T-cell (primary cell): ENCODE data around the gene SSBP2. TPM values are rescaled to one million over a fixed set of nuclear protein-coding genes. Genes with fewer than 3 reads are reported as not detected.

Experiments used
- ATAC-seq, 4 experiments: fragments of 200-7000 bp in 3 of 4; fragments of 150-1000 bp in 1 of 4; cut with Tn5 transposase; replicated peaks in 1 of 4; 1 replicate in 3 of 4; 2 replicates in 1 of 4; pipeline ENCODE4 v1.10.0; 2021; ENCODE audit warnings: moderate library complexity in 3 of 4, mild to moderate bottlenecking in 2 of 4, moderate number of reproducible peaks in 1 of 4
- CTCF ChIA-PET, 2 donors: fragments of 300-600 bp; sonication (Branson Sonifier 250); formaldehyde crosslinking; loops; one replicate each; lab custom pipeline; 2022; ENCODE audit warnings: antibody characterized with exemption in 2 of 2; lab: Charles Lee
- POLR2A ChIA-PET, 2 donors: fragments of 300-600 bp; sonication (Branson Sonifier 250); formaldehyde crosslinking; loops; one replicate each; lab custom pipeline; 2022; ENCODE audit warnings: antibody characterized with exemption in 2 of 2; lab: Charles Lee
- DNase-seq, 35 experiments: peaks; one replicate each; pipeline versions ENCODE4 v3.0.0 to v3.0.0-alpha.2; 2013 to 2023
- H3K27ac ChIP-seq: one replicate; pipeline ENCODE4 v1.5.1; 2013; ENCODE audit warnings: low read length
- H3K27me3 ChIP-seq, 2 experiments: replicated peaks in 1 of 2; 1 replicate in 1 of 2; 2 replicates in 1 of 2; pipeline versions ENCODE4 v1.6.1 to v1.7.0; 2013; ENCODE audit warnings: low read length in 1 of 2, mixed read lengths in 1 of 2; ENCODE audit not compliant: control insufficient read depth in 2 of 2, insufficient read depth in 2 of 2; ENCODE audit errors: extremely low read depth in 1 of 2
- H3K36me3 ChIP-seq, 2 donors: 1 replicate in 1 of 2; 2 replicates in 1 of 2; pipeline versions ENCODE4 v1.6.1 to v1.7.0; 2013; ENCODE audit warnings: low read length in 1 of 2; ENCODE audit not compliant: control insufficient read depth in 2 of 2, insufficient read depth in 1 of 2; ENCODE audit errors: extremely low read depth in 1 of 2
- H3K4me1 ChIP-seq, 2 experiments: 1 replicate in 1 of 2; 2 replicates in 1 of 2; pipeline versions ENCODE4 v1.6.1 to v1.7.0; 2013; ENCODE audit warnings: low read length in 2 of 2, mixed read lengths in 1 of 2; ENCODE audit not compliant: insufficient read depth in 2 of 2, control insufficient read depth in 1 of 2; ENCODE audit errors: extremely low read depth in 1 of 2
- H3K4me3 ChIP-seq, 2 donors: 1 replicate in 1 of 2; 2 replicates in 1 of 2; pipeline versions ENCODE4 v1.5.1 to v1.7.0; 2013; ENCODE audit warnings: mild to moderate bottlenecking in 2 of 2, low read length in 1 of 2, moderate library complexity in 1 of 2; ENCODE audit not compliant: control insufficient read depth in 1 of 2; ENCODE audit errors: extremely low read depth in 1 of 2
- H3K9me3 ChIP-seq: 2 replicates; pipeline ENCODE4 v1.7.0; 2013
- H3K27ac Mint-ChIP-seq, 2 donors: one replicate each; pipeline ENCODE4 v1.8.0; 2020 to 2021; ENCODE audit warnings: mild to moderate bottlenecking in 2 of 2, mixed read lengths in 2 of 2
- H3K27me3 Mint-ChIP-seq, 2 donors: one replicate each; pipeline ENCODE4 v1.8.0; 2021 to 2022; ENCODE audit warnings: mixed read lengths in 2 of 2
- H3K36me3 Mint-ChIP-seq: one replicate; pipeline ENCODE4 v1.8.0; 2021; ENCODE audit warnings: mixed read lengths
- H3K4me1 Mint-ChIP-seq, 3 donors: one replicate each; pipeline ENCODE4 v1.8.0; 2020 to 2022; ENCODE audit warnings: mixed read lengths in 3 of 3, mild to moderate bottlenecking in 1 of 3
- H3K4me3 Mint-ChIP-seq, 3 donors: one replicate each; pipeline ENCODE4 v1.8.0; 2020 to 2022; ENCODE audit warnings: mild to moderate bottlenecking in 3 of 3, mixed read lengths in 3 of 3, moderate library complexity in 3 of 3
- H3K9me3 Mint-ChIP-seq, 3 donors: one replicate each; pipeline ENCODE4 v1.8.0; 2020 to 2022; ENCODE audit warnings: mixed read lengths in 3 of 3
- WGBS: methylation state at CpG from one replicate; pipeline ENCODE4 v1.1.5; 2013; ENCODE audit warnings: missing lambda C conversion rate; ENCODE audit not compliant: insufficient coverage; 5-methylcytosine and 5-hydroxymethylcytosine counted together
- total RNA-seq, 35 experiments: library from RNA in 6 of 35; stranded (reverse) in 6 of 35; fragments of 120-200 nt in 1 of 35; gene quantifications; one replicate each; pipeline versions ENCODE4 v1.2.1 to v1.2.4 and lab custom pipeline; 2013 to 2026

Gene SSBP2
- total RNA-seq, 5 donors from 2014 or later (not counting 1 experiment from before 2014, with no cell fraction given): 31.1 to 44.9 (median 35.8) TPM

DNA sequence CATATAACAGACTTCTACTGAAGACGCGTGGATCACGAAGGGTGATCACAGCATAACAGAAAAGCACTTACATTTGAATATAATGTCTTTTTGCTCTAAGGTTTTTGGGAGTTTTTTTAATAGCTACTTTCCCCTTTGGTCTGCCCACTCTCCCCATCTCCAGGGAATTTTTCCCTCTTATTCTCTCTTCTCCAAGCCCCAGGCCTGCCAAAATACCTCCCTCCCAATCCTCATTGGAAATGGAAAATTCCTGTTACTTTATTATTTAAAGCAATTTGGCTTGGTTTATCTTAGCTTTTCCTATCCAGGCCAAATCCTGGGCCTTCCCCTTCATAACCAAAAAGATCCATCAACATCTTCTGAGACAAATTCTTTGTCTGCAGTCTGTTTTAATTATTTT lies 22.3 kb upstream of the SSBP2 start:
- H3K27ac ChIP-seq: no peak overlapping the region
- no peak for ATAC-seq
- no peak overlapping the region for H3K27ac Mint-ChIP-seq

DNA sequence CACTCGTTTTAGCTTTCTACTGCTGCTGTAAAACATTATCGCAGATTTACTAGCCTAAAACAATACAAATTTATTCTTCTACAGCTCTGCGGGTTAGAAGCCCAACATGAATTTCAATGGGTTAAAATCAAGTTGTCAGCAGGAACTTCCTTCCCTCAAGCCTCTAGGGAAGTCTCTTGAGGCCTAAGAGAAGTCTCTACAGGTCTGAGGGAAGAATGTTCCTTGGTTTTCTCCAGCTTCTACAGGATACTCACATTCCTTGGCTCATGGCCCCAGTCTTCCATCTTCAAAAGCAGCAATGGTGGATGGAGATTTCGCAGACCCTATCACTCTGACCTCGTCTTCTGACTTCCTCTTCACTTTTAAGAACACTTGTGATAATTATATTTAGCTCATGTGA lies 21.6 kb upstream of the SSBP2 start:
- no peak overlapping the region for H3K27ac ChIP-seq
- no peak overlapping the region for H3K4me3 Mint-ChIP-seq
- H3K27ac Mint-ChIP-seq: no peak overlapping the region
- no peak overlapping the region for H3K4me3 ChIP-seq
- no peaks in the 10 kb centered on the region for H3K36me3 ChIP-seq
- H3K9me3 ChIP-seq: no peaks in the 10 kb centered on the region
- no peak for DNase-seq
- H3K27me3 ChIP-seq: no peaks in the 10 kb centered on the region
- no CpG with 5 or more reads among the region's 5 CpGs for WGBS
- CTCF ChIA-PET: no interaction called here
- peaks cover 0 to 2% (median 1%) of the 10 kb centered on the region in 3 donors for H3K4me1 Mint-ChIP-seq
- POLR2A ChIA-PET: interaction anchor here in 1 of 2 donors (1.0 kb wide), 1 partner anchor 63 kb away, joined by 3 read pairs; no protein-coding TSS in a partner anchor
- H3K36me3 Mint-ChIP-seq: no peaks in the 10 kb centered on the region
- H3K9me3 Mint-ChIP-seq: peaks cover 0 to 3% (median 0%) of the 10 kb centered on the region in 3 donors
- ATAC-seq: no peak
- peaks cover 5% of the 10 kb centered on the region in 2 donors for H3K27me3 Mint-ChIP-seq
- H3K4me1 ChIP-seq: no peaks in the 10 kb centered on the region

More for the DNA sequence above, 22.3 kb upstream of the SSBP2 start:
- H3K9me3 ChIP-seq: no peaks in the 10 kb centered on the region
- H3K27me3 Mint-ChIP-seq: peaks cover 5% of the 10 kb centered on the region in 2 donors
- DNase-seq: no peak
- POLR2A ChIA-PET: no interaction called here
- WGBS: no CpG with 5 or more reads among the region's 3 CpGs
- CTCF ChIA-PET: no interaction called here
- no peaks in the 10 kb centered on the region for H3K27me3 ChIP-seq
- H3K36me3 Mint-ChIP-seq: no peaks in the 10 kb centered on the region
- H3K4me3 ChIP-seq: no peak overlapping the region
- peaks cover 2 to 4% (median 4%) of the 10 kb centered on the region in 3 donors for H3K4me1 Mint-ChIP-seq
- no peaks in the 10 kb centered on the region for H3K36me3 ChIP-seq
- peaks cover 0 to 2% of the 10 kb centered on the region in 2 experiments for H3K4me1 ChIP-seq
- peaks cover 0 to 3% (median under 1%) of the 10 kb centered on the region in 3 donors for H3K9me3 Mint-ChIP-seq
- no peak overlapping the region for H3K4me3 Mint-ChIP-seq

DNA sequence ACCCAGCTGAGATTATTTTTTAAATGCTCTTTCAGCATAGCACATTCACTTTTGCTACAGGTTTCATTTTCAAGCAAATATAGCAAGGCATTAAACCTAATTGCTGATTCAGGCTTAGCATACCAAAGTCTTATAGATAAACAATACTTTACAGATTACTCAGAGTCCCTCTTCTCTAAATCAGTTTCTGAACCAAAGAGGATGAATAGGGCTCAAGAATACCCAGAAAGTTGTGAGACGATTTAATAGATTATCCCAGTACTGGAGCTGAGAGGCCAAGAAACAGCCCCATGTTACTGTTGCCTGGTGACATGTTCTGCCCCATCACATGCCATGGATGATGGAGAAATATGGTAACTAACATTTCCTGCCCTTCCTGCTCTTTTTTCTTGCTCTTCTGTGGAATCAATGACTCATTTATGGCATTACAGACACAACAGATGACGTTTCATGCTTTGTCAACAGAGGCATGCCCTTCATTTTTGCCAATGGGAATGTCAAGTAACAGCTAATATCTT lies 18.1 kb upstream of the SSBP2 start:
- ChIA-PET POLR2A (no interaction called here), CTCF (no interaction called here)
- Histone ChIP-seq H3K27me3 (no peaks in the 10 kb centered on the region), H3K27ac (no peak overlapping the region), H3K9me3 (no peaks in the 10 kb centered on the region), H3K36me3 (no peaks in the 10 kb centered on the region), H3K4me1 (no peaks in the 10 kb centered on the region), H3K4me3 (no peak overlapping the region)
- WGBS: no CpG with 5 or more reads among the region's 2 CpGs
- ATAC-seq: no peak
- Mint-ChIP-seq H3K27ac (no peak overlapping the region), H3K27me3 (peaks cover 5% of the 10 kb centered on the region in 2 donors), H3K9me3 (peaks cover 0 to 3% (median 0%) of the 10 kb centered on the region in 3 donors), H3K4me1 (no peaks in the 10 kb centered on the region), H3K4me3 (no peak overlapping the region), H3K36me3 (no peaks in the 10 kb centered on the region)
- no peak for DNase-seq

DNA sequence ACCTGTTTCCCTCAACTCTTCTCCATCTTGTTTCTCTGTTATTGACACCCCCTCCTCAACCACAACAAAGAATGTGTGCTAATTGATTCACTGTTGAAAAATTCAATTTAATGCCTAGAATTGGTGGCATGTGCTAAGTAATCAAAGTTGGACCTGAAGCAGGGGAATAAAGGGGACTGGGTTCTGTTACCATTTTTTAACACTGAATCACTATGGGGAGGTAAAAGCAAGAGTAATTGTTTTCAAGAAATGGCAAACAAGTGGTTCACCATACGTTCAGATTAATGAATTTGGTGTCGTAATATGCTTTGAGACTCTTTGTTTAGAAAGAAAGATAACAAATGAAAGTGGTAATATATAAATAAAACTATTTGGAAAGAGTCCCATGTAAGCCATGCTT lies 17.0 kb upstream of the SSBP2 start:
- H3K9me3 ChIP-seq: no peaks in the 10 kb centered on the region
- Mint-ChIP-seq H3K27ac (no peak overlapping the region), H3K36me3 (no peaks in the 10 kb centered on the region), H3K4me1 (no peaks in the 10 kb centered on the region), H3K27me3 (peaks cover 5% of the 10 kb centered on the region in 2 donors), H3K4me3 (no peak overlapping the region), H3K9me3 (peaks cover 0 to 3% (median 0%) of the 10 kb centered on the region in 3 donors)
- H3K4me1 ChIP-seq: no peaks in the 10 kb centered on the region
- DNase-seq (no peak), ATAC-seq (no peak)
- CTCF ChIA-PET: no interaction called here
- no CpG with 5 or more reads among the region's 2 CpGs for whole genome bisulfite sequencing
- H3K4me3 ChIP-seq: no peak overlapping the region
- POLR2A ChIA-PET: no interaction called here
- H3K27ac ChIP-seq: no peak overlapping the region
- H3K36me3 ChIP-seq: no peaks in the 10 kb centered on the region
- H3K27me3 ChIP-seq: no peaks in the 10 kb centered on the region

DNA sequence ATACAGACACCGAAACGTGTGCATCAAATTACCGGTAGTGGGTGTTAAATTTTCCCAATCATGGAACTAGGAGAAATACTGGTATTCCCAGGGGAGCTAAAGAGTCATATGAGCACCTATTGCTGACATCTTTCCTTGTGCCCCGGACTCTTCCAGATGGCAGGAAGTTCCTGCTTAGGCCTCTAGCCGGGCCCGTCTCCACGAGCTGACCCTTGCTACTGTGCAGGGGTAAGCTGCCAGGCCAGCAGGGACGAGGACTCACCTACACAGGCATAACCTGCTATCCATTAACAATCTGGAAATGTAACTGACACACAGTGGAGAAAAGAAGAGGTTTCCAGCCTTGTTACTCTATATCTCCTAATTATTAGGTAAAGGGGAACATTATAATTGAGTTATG lies 16.2 kb upstream of the SSBP2 start:
- Histone ChIP-seq H3K27ac (no peak overlapping the region), H3K27me3 (no peaks in the 10 kb centered on the region), H3K4me3 (no peak overlapping the region), H3K4me1 (no peaks in the 10 kb centered on the region), H3K36me3 (no peaks in the 10 kb centered on the region), H3K9me3 (no peaks in the 10 kb centered on the region)
- H3K27ac Mint-ChIP-seq: no peak overlapping the region
- WGBS: 93% methylated on average over 6 of the region's 8 CpGs
- H3K4me3 Mint-ChIP-seq: no peak overlapping the region
- POLR2A ChIA-PET: no interaction called here
- ATAC-seq (no peak), DNase-seq (no peak)
- H3K36me3 Mint-ChIP-seq: no peaks in the 10 kb centered on the region
- H3K9me3 Mint-ChIP-seq: peaks cover 0 to 3% (median 0%) of the 10 kb centered on the region in 3 donors
- H3K4me1 Mint-ChIP-seq: no peaks in the 10 kb centered on the region
- CTCF ChIA-PET: interaction anchor here (0.6 to 0.8 kb wide), 3 partner anchors 206 to 357 kb away, joined by 3 to 4 read pairs (median 3); no protein-coding TSS in a partner anchor
- H3K27me3 Mint-ChIP-seq: peaks cover 5% of the 10 kb centered on the region in 2 donors

DNA sequence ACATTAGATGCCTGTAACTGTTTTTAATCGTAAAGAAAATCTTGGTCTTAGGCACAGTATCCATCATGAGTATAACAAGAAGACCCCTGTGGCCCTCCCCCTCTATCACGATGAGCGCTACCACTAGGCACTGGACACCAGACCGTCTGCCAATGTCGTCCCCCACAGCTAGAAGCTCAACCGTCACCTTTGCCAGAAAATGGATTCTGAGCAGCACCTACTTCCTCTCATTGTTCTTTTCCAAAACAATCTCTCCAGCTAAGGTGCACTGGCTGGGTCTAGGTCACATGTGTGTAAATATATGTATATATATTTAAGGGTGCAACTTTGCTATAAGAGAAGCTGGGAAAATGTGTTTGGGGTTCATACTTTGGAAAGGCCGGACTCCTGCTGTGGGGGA lies 15.7 kb upstream of the SSBP2 start:
- H3K27me3 Mint-ChIP-seq: peaks cover under 1 to 2% of the 10 kb centered on the region in 2 donors
- 100% methylated on average over 2 of the region's 7 CpGs for WGBS
- no peak overlapping the region for H3K27ac Mint-ChIP-seq
- DNase-seq: no peak
- Histone ChIP-seq H3K27me3 (no peaks in the 10 kb centered on the region), H3K36me3 (no peaks in the 10 kb centered on the region), H3K9me3 (no peaks in the 10 kb centered on the region), H3K4me1 (no peaks in the 10 kb centered on the region), H3K27ac (no peak overlapping the region), H3K4me3 (no peak overlapping the region)
- H3K9me3 Mint-ChIP-seq: peaks cover 0 to under 1% (median 0%) of the 10 kb centered on the region in 3 donors
- no peak overlapping the region for H3K4me3 Mint-ChIP-seq
- H3K36me3 Mint-ChIP-seq: no peaks in the 10 kb centered on the region
- no peak for ATAC-seq
- ChIA-PET CTCF (interaction anchor here (0.6 to 0.8 kb wide), 3 partner anchors 206 to 845 kb away, joined by 3 to 4 read pairs (median 4); no protein-coding TSS in a partner anchor), POLR2A (no interaction called here)
- H3K4me1 Mint-ChIP-seq: peaks cover 0 to 1% (median 1%) of the 10 kb centered on the region in 3 donors
